H1 (cell line): ENCODE results near the gene ZSCAN5A. TPM values are rescaled to one million over a fixed set of nuclear protein-coding genes. Genes with fewer than 3 reads are reported as not detected.
"Not testable (repeated sequence)": the region's sequence is repeated elsewhere in the genome, so short reads cannot be mapped to it uniquely, and the experiment has no call there.

Experiments used
- CTCF ChIA-PET: fragments of 300-600 bp; sonication (Branson Sonifier 250); formaldehyde crosslinking; loops from one replicate; lab custom pipeline; 2021; ENCODE audit not compliant: partially characterized antibody; lab: Charles Lee
- POLR2A ChIA-PET: fragments of 300-600 bp; sonication (Branson Sonifier 250); formaldehyde crosslinking; loops from one replicate; lab custom pipeline; 2021; ENCODE audit warnings: inconsistent platforms; ENCODE audit not compliant: partially characterized antibody; lab: Charles Lee
- DNase-seq, 2 experiments: peaks; one replicate each; pipeline versions ENCODE4 v3.0.0 to v3.0.0-alpha.2; 2010 to 2022; ENCODE audit warnings: low spot score in 2 of 2, low read depth in 1 of 2, mixed read lengths in 1 of 2
- FAIRE-seq: peaks from 2 replicates; lab custom pipeline; 2011; peaks lifted over from hg19 to GRCh38; lab: Jason Lieb, UNC
- H2AFZ ChIP-seq: 2 replicates; pipeline ENCODE4 v1.8.1; 2012; ENCODE audit warnings: low read length, inconsistent platforms
- H2AK5ac ChIP-seq: 2 replicates; pipeline ENCODE4 v1.6.1; 2013; ENCODE audit warnings: low read depth, low read length
- H2BK120ac ChIP-seq: replicated peaks from 2 replicates; pipeline ENCODE3; 2013; ENCODE audit warnings: low read depth, low read length, inconsistent platforms
- H2BK12ac ChIP-seq: 2 replicates; pipeline ENCODE4 v1.6.1; 2013; ENCODE audit warnings: low read depth, low read length
- H2BK15ac ChIP-seq: 2 replicates; pipeline ENCODE4 v1.6.1; 2013; ENCODE audit warnings: low read length
- H2BK20ac ChIP-seq: 2 replicates; pipeline ENCODE4 v1.6.1; 2013; ENCODE audit warnings: low read length
- H2BK5ac ChIP-seq: 2 replicates; pipeline ENCODE4 v1.6.1; 2013; ENCODE audit warnings: low read depth, low read length
- H3K14ac ChIP-seq: 2 replicates; pipeline ENCODE4 v1.6.1; 2013; ENCODE audit warnings: inconsistent platforms; ENCODE audit not compliant: insufficient read length
- H3K18ac ChIP-seq: 2 replicates; pipeline ENCODE4 v1.6.1; 2013; ENCODE audit warnings: low read length; ENCODE audit errors: extremely low read depth
- H3K23ac ChIP-seq: 2 replicates; pipeline ENCODE4 v1.6.1; 2013; ENCODE audit warnings: inconsistent platforms; ENCODE audit not compliant: insufficient read length
- H3K23me2 ChIP-seq: 2 replicates; pipeline ENCODE4 v1.6.1; 2013; ENCODE audit warnings: low read depth, low read length
- H3K27ac ChIP-seq: 2 replicates; pipeline ENCODE4 v1.6.1; 2011; ENCODE audit warnings: low read depth, low read length, inconsistent platforms
- H3K27me3 ChIP-seq, 4 experiments: replicated peaks in 1 of 4; 1 replicate in 1 of 4; 2 replicates in 3 of 4; pipeline versions ENCODE4 v1.6.1 to v1.8.1; 2011 to 2013; ENCODE audit warnings: low read length in 3 of 4, mild to moderate bottlenecking in 3 of 4, inconsistent platforms in 2 of 4, mixed read lengths in 2 of 4, moderate library complexity in 1 of 4; ENCODE audit not compliant: control insufficient read depth in 3 of 4, insufficient read depth in 3 of 4; ENCODE audit errors: extremely low read depth in 1 of 4
- H3K36me3 ChIP-seq, 4 experiments: 2 replicates each; pipeline versions ENCODE4 v1.6.1 to v1.8.1; 2011 to 2013; ENCODE audit warnings: mild to moderate bottlenecking in 4 of 4, low read length in 3 of 4, moderate library complexity in 2 of 4, control low read depth in 1 of 4, inconsistent platforms in 1 of 4; ENCODE audit not compliant: insufficient read depth in 4 of 4, control insufficient read depth in 2 of 4
- H3K4ac ChIP-seq: replicated peaks from 2 replicates; pipeline ENCODE3; 2013; ENCODE audit warnings: low read length, low read depth, mixed read lengths, inconsistent platforms; ENCODE audit not compliant: insufficient read length
- H3K4me1 ChIP-seq, 4 experiments: replicated peaks in 1 of 4; 1 replicate in 1 of 4; 2 replicates in 3 of 4; pipeline versions ENCODE4 v1.6.1 to v1.8.1; 2011 to 2013; ENCODE audit warnings: low read length in 3 of 4, inconsistent platforms in 2 of 4, mixed read lengths in 1 of 4; ENCODE audit not compliant: insufficient read depth in 4 of 4, control insufficient read depth in 3 of 4
- H3K4me2 ChIP-seq, 2 experiments: 2 replicates each; pipeline versions ENCODE4 v1.6.1 to v1.8.1; 2011 to 2013; ENCODE audit warnings: low read depth in 2 of 2, low read length in 2 of 2, control low read depth in 1 of 2, inconsistent platforms in 1 of 2, mild to moderate bottlenecking in 1 of 2; ENCODE audit not compliant: insufficient read depth in 1 of 2
- H3K4me3 ChIP-seq, 4 experiments: fragments of 200-600, 300-600 bp in 1 of 4; sonication (generic), shearing (Covaris generic), sonication (Bioruptor Twin) in 1 of 4; 2 replicates each; pipeline versions ENCODE4 v1.5.1 to v1.8.1; 2011 to 2016; ENCODE audit warnings: low read length in 4 of 4, low read depth in 3 of 4, control low read depth in 2 of 4, inconsistent platforms in 2 of 4, mild to moderate bottlenecking in 2 of 4, mixed read lengths in 1 of 4, moderate library complexity in 1 of 4; ENCODE audit not compliant: insufficient read depth in 2 of 4; ENCODE audit errors: extremely low read depth in 1 of 4
- H3K56ac ChIP-seq: replicated peaks from 2 replicates; pipeline ENCODE3; 2013; ENCODE audit warnings: low read depth, mild to moderate bottlenecking, mixed read lengths, low read length, inconsistent platforms; ENCODE audit not compliant: insufficient read length
- H3K79me1 ChIP-seq: 2 replicates; pipeline ENCODE4 v1.6.1; 2013; ENCODE audit warnings: low read depth, low read length, control low read depth
- H3K79me2 ChIP-seq, 2 experiments: 2 replicates each; pipeline versions ENCODE4 v1.6.1 to v1.8.1; 2012 to 2013; ENCODE audit warnings: low read length in 2 of 2, mild to moderate bottlenecking in 2 of 2, inconsistent platforms in 1 of 2; ENCODE audit not compliant: insufficient read depth in 2 of 2, control insufficient read depth in 1 of 2
- H3K9ac ChIP-seq, 4 experiments: replicated peaks in 1 of 4; 1 replicate in 1 of 4; 2 replicates in 3 of 4; pipeline versions ENCODE4 v1.6.1 to v1.8.1; 2011 to 2013; ENCODE audit warnings: low read depth in 3 of 4, low read length in 3 of 4, control low read depth in 2 of 4, mild to moderate bottlenecking in 2 of 4, moderate library complexity in 2 of 4, inconsistent platforms in 1 of 4; ENCODE audit errors: extremely low read depth in 1 of 4
- H3K9me3 ChIP-seq, 2 experiments: 2 replicates each; pipeline versions ENCODE4 v1.6.1 to v1.8.1; 2012 to 2013; ENCODE audit warnings: mild to moderate bottlenecking in 2 of 2, moderate library complexity in 2 of 2, control low read depth in 1 of 2, inconsistent platforms in 1 of 2, low read depth in 1 of 2, low read length in 1 of 2, mixed read lengths in 1 of 2; ENCODE audit not compliant: insufficient read depth in 2 of 2
- H4K20me1 ChIP-seq, 2 experiments: replicated peaks in 1 of 2; 2 replicates each; pipeline versions ENCODE3 to v1.8.1; 2011 to 2013; ENCODE audit warnings: inconsistent platforms in 2 of 2, low read length in 2 of 2, mild to moderate bottlenecking in 1 of 2; ENCODE audit not compliant: insufficient read depth in 2 of 2, control insufficient read depth in 1 of 2
- H4K5ac ChIP-seq: 2 replicates; pipeline ENCODE4 v1.6.1; 2013; ENCODE audit warnings: low read length, low read depth, mixed read lengths, inconsistent platforms; ENCODE audit not compliant: insufficient read length
- H4K8ac ChIP-seq: 2 replicates; pipeline ENCODE4 v1.8.0; 2013; ENCODE audit warnings: mild to moderate bottlenecking, moderate library complexity, low read length, inconsistent platforms; ENCODE audit not compliant: insufficient read depth; ENCODE audit errors: extremely low read depth
- H4K91ac ChIP-seq: replicated peaks from 2 replicates; pipeline ENCODE3; 2013; ENCODE audit warnings: low read length, mixed read lengths, inconsistent platforms; ENCODE audit not compliant: insufficient read length
- WGBS, 2 experiments: shearing (Covaris generic) in 1 of 2; methylation state at CpG; one replicate each; pipeline versions ENCODE4 v1.1.6 to v1.1.7; 2013 to 2015; ENCODE audit warnings: low lambda C conversion rate in 2 of 2, mixed read lengths in 2 of 2, inconsistent platforms in 1 of 2, low coverage in 1 of 2, missing lambda C conversion rate in 1 of 2; ENCODE audit not compliant: insufficient replicate concordance in 2 of 2, insufficient coverage in 1 of 2, insufficient read length in 1 of 2; ENCODE audit errors: extremely low coverage in 1 of 2, missing lambda C conversion rate in 1 of 2; 5-methylcytosine and 5-hydroxymethylcytosine counted together
- polyA plus RNA-seq, 7 experiments: library from polyadenylated mRNA; depleted of rRNA in 3 of 7; stranded (reverse) in 5 of 7; unstranded in 2 of 7; fragments of >200 nt in 5 of 7; fragments of 200-250 nt in 2 of 7; gene quantifications; 1 replicate in 5 of 7; 2 replicates in 1 of 7; 4 replicates in 1 of 7; pipeline versions ENCODE4 v1.2.1 to v1.2.3, GENCODE V29; 2011 to 2013; ENCODE audit warnings: missing spikeins in 2 of 7, mixed read lengths in 2 of 7
- total RNA-seq: library from RNA; stranded (reverse); fragmentation: NEBNext Ultra II Directional; extraction: Animal tissue kit (Norgen Biotek cat#: 25700); gene quantifications from 2 replicates; pipeline ENCODE4 v1.2.1, GENCODE V29; 2021

The ZSCAN5A gene
- total and polyA plus RNA-seq, 2 of the 8 experiments (the other 6 are each of a cell fraction or from before 2014, with no cell fraction given): 8.6 to 11.0 TPM

- H4K5ac ChIP-seq, POLR2A ChIA-PET, H4K91ac ChIP-seq, H3K79me2 ChIP-seq, H3K9me3 ChIP-seq, H3K9ac ChIP-seq, H2AFZ ChIP-seq, H3K23me2 ChIP-seq, H2BK12ac ChIP-seq, H2AK5ac ChIP-seq, H3K14ac ChIP-seq, H3K23ac ChIP-seq, H2BK20ac ChIP-seq, H3K27ac ChIP-seq, H2BK15ac ChIP-seq, H3K4me1 ChIP-seq, H4K8ac ChIP-seq, FAIRE-seq, H4K20me1 ChIP-seq, DNase-seq, H3K4ac ChIP-seq, H3K79me1 ChIP-seq, H3K4me3 ChIP-seq, H3K56ac ChIP-seq, H3K27me3 ChIP-seq, H2BK5ac ChIP-seq, H3K36me3 ChIP-seq, H3K18ac ChIP-seq, H3K4me2 ChIP-seq, H2BK120ac ChIP-seq: not testable (repeated sequence)
- whole genome bisulfite sequencing, 2 experiments: 82% methylated on average over 6 of the region's 6 CpGs; no CpG with 5 or more reads in 1 of the 2 experiments
- CTCF ChIA-PET: interaction anchor here (1.5 kb wide), 1 partner anchor 53 kb away, joined by 6 read pairs; no protein-coding TSS in a partner anchor
Measured at GRCh38 chr19:56307062-56307461, 7.6 kb downstream of the ZSCAN5A start.
